HepG2 (cell line): ENCODE results near the gene PWP1. TPM values are rescaled to one million over a fixed set of nuclear protein-coding genes. Genes with fewer than 3 reads are reported as not detected.
A peak's percentile ranks its signal among the peaks of the same experiment; 100 is the strongest.

Experiments
- AHR ChIP-seq: IDR thresholded peaks from 2 replicates; pipeline ENCODE4 v1.6.1; 2018; ENCODE audit warnings: missing genetic modification reagents, missing compliant biosample characterization
- HNF4G ChIP-seq, 2 experiments: sonication (generic) in 1 of 2; formaldehyde crosslinking in 1 of 2; IDR thresholded peaks; 2 replicates each; pipeline versions ENCODE4 v1.4.0 to v1.6.1; 2011 to 2020; ENCODE audit warnings: borderline replicate concordance in 2 of 2, low read depth in 2 of 2, mild to moderate bottlenecking in 2 of 2, low read length in 1 of 2, missing genetic modification reagents in 1 of 2, moderate library complexity in 1 of 2
- IKZF1 ChIP-seq: fragments of 450-650 bp; IDR thresholded peaks from 2 replicates; pipeline ENCODE4 v1.7.1; 2016
- ISL2 ChIP-seq: sonication (generic); formaldehyde crosslinking; IDR thresholded peaks from 2 replicates; pipeline ENCODE4 v1.5.0; 2020; ENCODE audit warnings: missing genetic modification reagents
- PHF8 ChIP-seq: sonication (generic); formaldehyde crosslinking; IDR thresholded peaks from 2 replicates; pipeline ENCODE4 v1.5.0; 2020; ENCODE audit warnings: missing genetic modification reagents
- SRY ChIP-seq: sonication (generic); formaldehyde crosslinking; IDR thresholded peaks from 2 replicates; pipeline ENCODE4 v1.8.0; 2022; ENCODE audit warnings: mild to moderate bottlenecking, missing genetic modification reagents
- ZFP37 ChIP-seq: sonication (generic); formaldehyde crosslinking; IDR thresholded peaks from 2 replicates; pipeline ENCODE4 v1.4.0; 2020; ENCODE audit warnings: missing genetic modification reagents, borderline replicate concordance
- ZMYM2 ChIP-seq: sonication (generic); formaldehyde crosslinking; IDR thresholded peaks from 2 replicates; pipeline ENCODE4 v1.8.0; 2022; ENCODE audit warnings: mild to moderate bottlenecking, missing genetic modification reagents
- ZNF253 ChIP-seq: sonication (generic); formaldehyde crosslinking; IDR thresholded peaks from 2 replicates; pipeline ENCODE4 v1.8.0; 2022; ENCODE audit warnings: mild to moderate bottlenecking, missing genetic modification reagents, borderline replicate concordance
- ZNF564 ChIP-seq: sonication (generic); formaldehyde crosslinking; IDR thresholded peaks from 2 replicates; pipeline ENCODE4 v1.8.1; 2023; ENCODE audit warnings: mild to moderate bottlenecking, missing genetic modification reagents
- ZNF652 ChIP-seq: IDR thresholded peaks from 2 replicates; pipeline ENCODE4 v1.6.1; 2016; ENCODE audit warnings: low read depth, borderline replicate concordance
- ZNF878 ChIP-seq: sonication (generic); formaldehyde crosslinking; IDR thresholded peaks from 2 replicates; pipeline ENCODE4 v1.8.1; 2023; ENCODE audit warnings: mild to moderate bottlenecking, missing genetic modification reagents, moderate library complexity
- polyA plus RNA-seq, 8 experiments: library from polyadenylated mRNA; depleted of rRNA in 3 of 8; stranded (reverse) in 7 of 8; unstranded in 1 of 8; fragments of >200 nt; fragmentation: Illumina TruSeq in 4 of 8; extraction: Trizol in 4 of 8; gene quantifications; 2 replicates each; pipeline versions ENCODE4 v1.2.1 to v1.2.3, GENCODE V29; 2011 to 2016; ENCODE audit warnings: low read depth in 4 of 8, missing spikeins in 1 of 8, mixed read lengths in 1 of 8; ENCODE audit not compliant: insufficient read depth in 1 of 8
- total RNA-seq, 5 experiments: library from RNA; depleted of rRNA; stranded (reverse); fragments of >200 nt; fragmentation: Illumina TruSeq; extraction: Trizol; gene quantifications; 2 replicates each; pipeline ENCODE4 v1.2.3, GENCODE V29; 2016; ENCODE audit warnings: low read depth in 1 of 5
- TF ChIP-seq, protein P1 (sequence below): sonication (generic); formaldehyde crosslinking; IDR thresholded peaks from 2 replicates; pipeline ENCODE4 v1.4.0; 2020; ENCODE audit warnings: missing genetic modification reagents, borderline replicate concordance
- TF ChIP-seq, protein P2 (sequence below): sonication (generic); formaldehyde crosslinking; IDR thresholded peaks from 2 replicates; pipeline ENCODE4 v1.5.1; 2020; ENCODE audit warnings: mild to moderate bottlenecking, missing genetic modification reagents, moderate library complexity
- TF ChIP-seq, protein P3 (sequence below): sonication (generic); formaldehyde crosslinking; IDR thresholded peaks from 2 replicates; pipeline ENCODE4 v1.5.1; 2020; ENCODE audit warnings: missing genetic modification reagents, mild to moderate bottlenecking, borderline replicate concordance
- TF ChIP-seq, protein P4 (sequence below): sonication (generic); formaldehyde crosslinking; IDR thresholded peaks from 2 replicates; pipeline ENCODE4 v1.9.0; 2021; ENCODE audit warnings: missing genetic modification reagents, mild to moderate bottlenecking, borderline replicate concordance
- TF ChIP-seq, protein P5 (sequence below): IDR thresholded peaks from 2 replicates; pipeline ENCODE4 v1.6.1; 2018; ENCODE audit warnings: missing genetic modification reagents

The PWP1 gene
- total and polyA plus RNA-seq, 2 of the 13 experiments (the other 11 are each of a cell fraction or from before 2014, with no cell fraction given), result 65.9 to 70.2 TPM

DNA sequence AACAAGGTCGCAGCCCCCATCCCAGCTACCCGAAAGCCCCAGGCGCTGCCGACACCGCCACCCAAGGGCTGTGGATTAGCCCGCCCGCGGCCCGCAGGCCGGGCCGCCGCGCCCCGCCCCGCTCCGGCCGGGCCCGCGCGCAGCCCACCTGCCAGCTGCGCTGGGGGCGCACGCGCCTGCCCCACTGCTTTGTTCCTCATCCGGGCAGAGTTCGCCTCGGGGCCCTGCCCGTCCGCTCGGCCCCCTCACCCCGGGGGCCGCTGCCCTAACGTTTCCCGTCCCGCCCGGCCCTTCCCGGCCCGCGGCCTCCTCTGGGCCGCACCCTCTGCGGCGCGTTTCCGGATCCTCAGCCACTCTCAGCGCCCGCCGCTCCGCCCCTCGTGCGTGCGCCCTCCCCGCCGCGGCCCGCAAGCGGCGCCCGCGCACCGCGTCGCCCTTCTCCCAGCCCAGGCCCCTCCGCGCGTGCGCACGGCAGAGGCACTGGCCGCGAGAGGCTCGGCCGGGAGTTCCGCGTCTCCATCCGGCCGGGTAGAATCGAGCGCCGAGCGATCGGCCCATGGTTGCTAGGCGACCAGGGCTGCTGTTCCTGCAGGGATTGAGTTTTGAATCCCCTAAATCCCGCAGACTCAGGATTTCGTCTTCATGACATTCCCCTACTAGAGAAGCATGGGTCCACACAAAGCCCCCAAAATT, 75.4 kb downstream of the PWP1 start, which contains the start of gene PRDM4 (continued):
- TF ChIP-seq, protein P1, sequence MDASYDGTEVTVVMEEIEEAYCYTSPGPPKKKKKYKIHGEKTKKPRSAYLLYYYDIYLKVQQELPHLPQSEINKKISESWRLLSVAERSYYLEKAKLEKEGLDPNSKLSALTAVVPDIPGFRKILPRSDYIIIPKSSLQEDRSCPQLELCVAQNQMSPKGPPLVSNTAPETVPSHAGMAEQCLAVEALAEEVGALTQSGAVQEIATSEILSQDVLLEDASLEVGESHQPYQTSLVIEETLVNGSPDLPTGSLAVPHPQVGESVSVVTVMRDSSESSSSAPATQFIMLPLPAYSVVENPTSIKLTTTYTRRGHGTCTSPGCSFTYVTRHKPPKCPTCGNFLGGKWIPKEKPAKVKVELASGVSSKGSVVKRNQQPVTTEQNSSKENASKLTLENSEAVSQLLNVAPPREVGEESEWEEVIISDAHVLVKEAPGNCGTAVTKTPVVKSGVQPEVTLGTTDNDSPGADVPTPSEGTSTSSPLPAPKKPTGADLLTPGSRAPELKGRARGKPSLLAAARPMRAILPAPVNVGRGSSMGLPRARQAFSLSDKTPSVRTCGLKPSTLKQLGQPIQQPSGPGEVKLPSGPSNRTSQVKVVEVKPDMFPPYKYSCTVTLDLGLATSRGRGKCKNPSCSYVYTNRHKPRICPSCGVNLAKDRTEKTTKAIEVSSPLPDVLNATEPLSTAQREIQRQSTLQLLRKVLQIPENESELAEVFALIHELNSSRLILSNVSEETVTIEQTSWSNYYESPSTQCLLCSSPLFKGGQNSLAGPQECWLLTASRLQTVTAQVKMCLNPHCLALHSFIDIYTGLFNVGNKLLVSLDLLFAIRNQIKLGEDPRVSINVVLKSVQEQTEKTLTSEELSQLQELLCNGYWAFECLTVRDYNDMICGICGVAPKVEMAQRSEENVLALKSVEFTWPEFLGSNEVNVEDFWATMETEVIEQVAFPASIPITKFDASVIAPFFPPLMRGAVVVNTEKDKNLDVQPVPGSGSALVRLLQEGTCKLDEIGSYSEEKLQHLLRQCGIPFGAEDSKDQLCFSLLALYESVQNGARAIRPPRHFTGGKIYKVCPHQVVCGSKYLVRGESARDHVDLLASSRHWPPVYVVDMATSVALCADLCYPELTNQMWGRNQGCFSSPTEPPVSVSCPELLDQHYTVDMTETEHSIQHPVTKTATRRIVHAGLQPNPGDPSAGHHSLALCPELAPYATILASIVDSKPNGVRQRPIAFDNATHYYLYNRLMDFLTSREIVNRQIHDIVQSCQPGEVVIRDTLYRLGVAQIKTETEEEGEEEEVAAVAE (CRISPR knock-in tag), result no peak
- TF ChIP-seq IKZF1 (no peak), ZFP37 (CRISPR knock-in tag) (no peak), ZNF253 (no peak), ZNF652 (CRISPR knock-in tag) (no peak), HNF4G (IDR thresholded peaks at IDR 0.05; ENCODE audit: borderline replicate concordance, low read depth, low read length) (no peak), HNF4G (CRISPR knock-in tag; IDR thresholded peaks at IDR 0.05; ENCODE audit: borderline replicate concordance, low read depth) (no peak), ZMYM2 (CRISPR knock-in tag) (no peak), SRY (CRISPR knock-in tag) (no peak), ZNF878 (CRISPR knock-in tag) (no peak), PHF8 (CRISPR knock-in tag) (peak; percentile 93), ISL2 (CRISPR knock-in tag) (0 out of 2 replicates have a peak, but pooled peaks have one; percentile 28), AHR (CRISPR knock-in tag) (no peak), ZNF564 (no peak; the same call in 1 of the 2 replicates)
- TF ChIP-seq, protein P2, sequence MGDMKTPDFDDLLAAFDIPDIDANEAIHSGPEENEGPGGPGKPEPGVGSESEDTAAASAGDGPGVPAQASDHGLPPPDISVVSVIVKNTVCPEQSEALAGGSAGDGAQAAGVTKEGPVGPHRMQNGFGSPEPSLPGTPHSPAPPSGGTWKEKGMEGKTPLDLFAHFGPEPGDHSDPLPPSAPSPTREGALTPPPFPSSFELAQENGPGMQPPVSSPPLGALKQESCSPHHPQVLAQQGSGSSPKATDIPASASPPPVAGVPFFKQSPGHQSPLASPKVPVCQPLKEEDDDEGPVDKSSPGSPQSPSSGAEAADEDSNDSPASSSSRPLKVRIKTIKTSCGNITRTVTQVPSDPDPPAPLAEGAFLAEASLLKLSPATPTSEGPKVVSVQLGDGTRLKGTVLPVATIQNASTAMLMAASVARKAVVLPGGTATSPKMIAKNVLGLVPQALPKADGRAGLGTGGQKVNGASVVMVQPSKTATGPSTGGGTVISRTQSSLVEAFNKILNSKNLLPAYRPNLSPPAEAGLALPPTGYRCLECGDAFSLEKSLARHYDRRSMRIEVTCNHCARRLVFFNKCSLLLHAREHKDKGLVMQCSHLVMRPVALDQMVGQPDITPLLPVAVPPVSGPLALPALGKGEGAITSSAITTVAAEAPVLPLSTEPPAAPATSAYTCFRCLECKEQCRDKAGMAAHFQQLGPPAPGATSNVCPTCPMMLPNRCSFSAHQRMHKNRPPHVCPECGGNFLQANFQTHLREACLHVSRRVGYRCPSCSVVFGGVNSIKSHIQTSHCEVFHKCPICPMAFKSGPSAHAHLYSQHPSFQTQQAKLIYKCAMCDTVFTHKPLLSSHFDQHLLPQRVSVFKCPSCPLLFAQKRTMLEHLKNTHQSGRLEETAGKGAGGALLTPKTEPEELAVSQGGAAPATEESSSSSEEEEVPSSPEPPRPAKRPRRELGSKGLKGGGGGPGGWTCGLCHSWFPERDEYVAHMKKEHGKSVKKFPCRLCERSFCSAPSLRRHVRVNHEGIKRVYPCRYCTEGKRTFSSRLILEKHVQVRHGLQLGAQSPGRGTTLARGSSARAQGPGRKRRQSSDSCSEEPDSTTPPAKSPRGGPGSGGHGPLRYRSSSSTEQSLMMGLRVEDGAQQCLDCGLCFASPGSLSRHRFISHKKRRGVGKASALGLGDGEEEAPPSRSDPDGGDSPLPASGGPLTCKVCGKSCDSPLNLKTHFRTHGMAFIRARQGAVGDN, result peak; percentile 72
- TF ChIP-seq, protein P3, sequence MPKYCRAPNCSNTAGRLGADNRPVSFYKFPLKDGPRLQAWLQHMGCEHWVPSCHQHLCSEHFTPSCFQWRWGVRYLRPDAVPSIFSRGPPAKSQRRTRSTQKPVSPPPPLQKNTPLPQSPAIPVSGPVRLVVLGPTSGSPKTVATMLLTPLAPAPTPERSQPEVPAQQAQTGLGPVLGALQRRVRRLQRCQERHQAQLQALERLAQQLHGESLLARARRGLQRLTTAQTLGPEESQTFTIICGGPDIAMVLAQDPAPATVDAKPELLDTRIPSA (CRISPR knock-in tag), result no peak
- TF ChIP-seq, protein P4, sequence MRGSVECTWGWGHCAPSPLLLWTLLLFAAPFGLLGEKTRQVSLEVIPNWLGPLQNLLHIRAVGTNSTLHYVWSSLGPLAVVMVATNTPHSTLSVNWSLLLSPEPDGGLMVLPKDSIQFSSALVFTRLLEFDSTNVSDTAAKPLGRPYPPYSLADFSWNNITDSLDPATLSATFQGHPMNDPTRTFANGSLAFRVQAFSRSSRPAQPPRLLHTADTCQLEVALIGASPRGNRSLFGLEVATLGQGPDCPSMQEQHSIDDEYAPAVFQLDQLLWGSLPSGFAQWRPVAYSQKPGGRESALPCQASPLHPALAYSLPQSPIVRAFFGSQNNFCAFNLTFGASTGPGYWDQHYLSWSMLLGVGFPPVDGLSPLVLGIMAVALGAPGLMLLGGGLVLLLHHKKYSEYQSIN (CRISPR knock-in tag), result no peak
- TF ChIP-seq, protein P5, sequence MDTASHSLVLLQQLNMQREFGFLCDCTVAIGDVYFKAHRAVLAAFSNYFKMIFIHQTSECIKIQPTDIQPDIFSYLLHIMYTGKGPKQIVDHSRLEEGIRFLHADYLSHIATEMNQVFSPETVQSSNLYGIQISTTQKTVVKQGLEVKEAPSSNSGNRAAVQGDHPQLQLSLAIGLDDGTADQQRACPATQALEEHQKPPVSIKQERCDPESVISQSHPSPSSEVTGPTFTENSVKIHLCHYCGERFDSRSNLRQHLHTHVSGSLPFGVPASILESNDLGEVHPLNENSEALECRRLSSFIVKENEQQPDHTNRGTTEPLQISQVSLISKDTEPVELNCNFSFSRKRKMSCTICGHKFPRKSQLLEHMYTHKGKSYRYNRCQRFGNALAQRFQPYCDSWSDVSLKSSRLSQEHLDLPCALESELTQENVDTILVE, result peak; percentile 47; the same call in 1 of the 2 replicates
